Peyer's patch (tissue), 4 donors: Measurements from ENCODE around the gene ACY1.

Experiments used
- POLR2A ChIP-seq, 2 donors: fragments of 450-650 bp; IDR thresholded peaks; one replicate each; pipeline ENCODE4 v1.5.1; 2017; ENCODE audit warnings: antibody characterized with exemption in 2 of 2, mild to moderate bottlenecking in 2 of 2, moderate library complexity in 2 of 2
- TF ChIP-seq, protein P1 (sequence below), 6 experiments: fragments of 450-650 bp in 4 of 6; fragments of 200-600 bp in 2 of 6; sonication (generic) in 1 of 6; IDR thresholded peaks; one replicate each; pipeline ENCODE4 v1.5.1; 2017 to 2019; ENCODE audit warnings: antibody characterized with exemption in 6 of 6, mild to moderate bottlenecking in 3 of 6, moderate library complexity in 1 of 6

DNA sequence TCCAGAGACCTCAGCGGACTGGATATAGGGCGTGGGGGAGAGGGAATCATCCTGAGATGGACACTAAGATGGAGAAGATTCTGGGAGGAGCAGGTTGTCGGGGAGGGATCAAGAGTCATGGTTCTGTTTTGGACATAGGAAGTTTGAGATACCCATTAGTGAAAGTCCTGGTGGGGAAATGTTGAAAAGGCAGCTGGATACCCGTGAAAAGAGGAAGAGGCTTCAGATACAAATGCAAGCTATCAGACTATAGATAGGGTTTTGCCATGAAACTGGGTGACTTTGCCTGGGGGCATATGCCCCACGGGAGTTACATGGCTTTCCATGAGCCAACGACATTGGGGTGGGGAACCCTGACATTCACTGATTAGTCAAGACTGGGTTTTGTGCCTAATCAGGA lies 29.2 kb upstream of the ACY1 start:
- TF ChIP-seq POLR2A (IDR thresholded peaks at IDR 0.05), result no peak
- TF ChIP-seq, protein P1, sequence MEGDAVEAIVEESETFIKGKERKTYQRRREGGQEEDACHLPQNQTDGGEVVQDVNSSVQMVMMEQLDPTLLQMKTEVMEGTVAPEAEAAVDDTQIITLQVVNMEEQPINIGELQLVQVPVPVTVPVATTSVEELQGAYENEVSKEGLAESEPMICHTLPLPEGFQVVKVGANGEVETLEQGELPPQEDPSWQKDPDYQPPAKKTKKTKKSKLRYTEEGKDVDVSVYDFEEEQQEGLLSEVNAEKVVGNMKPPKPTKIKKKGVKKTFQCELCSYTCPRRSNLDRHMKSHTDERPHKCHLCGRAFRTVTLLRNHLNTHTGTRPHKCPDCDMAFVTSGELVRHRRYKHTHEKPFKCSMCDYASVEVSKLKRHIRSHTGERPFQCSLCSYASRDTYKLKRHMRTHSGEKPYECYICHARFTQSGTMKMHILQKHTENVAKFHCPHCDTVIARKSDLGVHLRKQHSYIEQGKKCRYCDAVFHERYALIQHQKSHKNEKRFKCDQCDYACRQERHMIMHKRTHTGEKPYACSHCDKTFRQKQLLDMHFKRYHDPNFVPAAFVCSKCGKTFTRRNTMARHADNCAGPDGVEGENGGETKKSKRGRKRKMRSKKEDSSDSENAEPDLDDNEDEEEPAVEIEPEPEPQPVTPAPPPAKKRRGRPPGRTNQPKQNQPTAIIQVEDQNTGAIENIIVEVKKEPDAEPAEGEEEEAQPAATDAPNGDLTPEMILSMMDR (IDR thresholded peaks at IDR 0.05), result no peak
